Measurements from ENCODE around the gene GEMIN4.
"Not testable (repeated sequence)": the region's sequence is repeated elsewhere in the genome, so short reads cannot be mapped to it uniquely, and the experiment has no call there.

Gene GEMIN4

GRCh38 chr17:703081-703875 is 48.8 kb downstream of the GEMIN4 start:
- DNase-seq (ENCODE audit: low read depth in 3 of 3), result no peak

- DNase-seq (ENCODE audit: low read depth in 3 of 3), result no peak
Measured at GRCh38 chr17:700504-701094, 51.5 kb downstream of the GEMIN4 start.

DNA sequence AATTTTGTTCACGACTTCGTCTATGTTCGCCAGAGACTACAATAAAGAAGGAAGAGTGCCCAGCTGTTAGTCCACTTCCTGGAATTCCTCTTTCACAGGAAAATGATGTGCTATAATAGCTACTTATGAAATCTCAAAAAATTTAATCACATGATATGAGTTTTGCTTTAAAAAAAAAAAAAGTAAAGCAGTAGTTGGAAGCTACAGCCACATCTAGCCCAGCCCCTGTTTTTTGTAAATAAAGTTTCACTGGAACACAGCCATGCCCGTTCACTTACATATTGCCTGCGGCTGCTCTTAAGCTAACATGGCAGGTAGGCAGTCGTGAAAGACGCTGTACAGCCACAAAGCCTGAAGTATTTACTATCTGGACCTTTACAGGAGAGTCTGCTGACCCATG is 52.7 kb downstream of the GEMIN4 start:
- no peak for DNase-seq (ENCODE audit: low read depth in 3 of 3)

DNA sequence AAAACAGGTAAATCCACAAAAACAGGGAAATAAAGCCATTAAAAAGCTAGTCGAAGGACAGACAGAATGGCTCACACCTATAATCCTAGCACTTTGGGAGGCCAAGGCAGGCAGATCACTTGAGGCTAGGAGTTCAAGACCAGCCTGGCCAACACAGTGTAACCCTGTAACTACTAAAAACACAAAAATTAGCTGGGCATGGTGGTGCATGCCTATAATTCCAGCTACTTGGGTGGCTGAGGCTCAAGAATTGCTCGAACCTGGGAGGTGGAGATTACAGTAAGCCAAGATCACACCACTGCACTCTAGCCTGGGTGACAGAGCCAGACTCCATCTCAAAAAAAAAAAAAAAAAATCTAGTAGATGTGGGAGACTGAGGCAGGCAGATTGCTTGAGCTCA is 54.0 kb downstream of the GEMIN4 start:
- not testable (repeated sequence) for DNase-seq (ENCODE audit: low read depth in 3 of 3)

- no peak for DNase-seq (ENCODE audit: low read depth in 3 of 3)
Measured at GRCh38 chr17:697682-698081, 54.4 kb downstream of the GEMIN4 start.

- DNase-seq (ENCODE audit: low read depth in 3 of 3), result no peak
Measured at GRCh38 chr17:696369-696768, 55.7 kb downstream of the GEMIN4 start.
